Lung (tissue), 12 donors: Measurements from ENCODE around the gene IL34. TPM values are rescaled to one million over a fixed set of nuclear protein-coding genes. Genes with fewer than 3 reads are reported as not detected.

Source experiments
- ATAC-seq: fragments of 200-7000 bp; cut with Tn5 transposase; one replicate; pipeline ENCODE4 v1.9.1; 2020; ENCODE audit warnings: moderate number of reproducible peaks; ENCODE audit not compliant: insufficient read depth, low FRiP score
- DNase-seq, 3 donors: peaks; one replicate each; pipeline ENCODE4 v3.0.0-alpha.2; 2013 to 2017
- H3K27ac ChIP-seq, 2 donors: one replicate each; pipeline ENCODE4 v1.5.1; 2013; ENCODE audit warnings: mild to moderate bottlenecking in 2 of 2, moderate library complexity in 2 of 2, control low read depth in 1 of 2, inconsistent platforms in 1 of 2, low read depth in 1 of 2, low read length in 1 of 2
- H3K27me3 ChIP-seq, 3 donors: one replicate each; pipeline ENCODE4 v1.5.1; 2013; ENCODE audit warnings: low read length in 2 of 3; ENCODE audit not compliant: control insufficient read depth in 3 of 3, insufficient read depth in 3 of 3
- H3K36me3 ChIP-seq, 4 donors: one replicate each; pipeline ENCODE4 v1.5.1; 2013; ENCODE audit warnings: low read length in 4 of 4, mild to moderate bottlenecking in 1 of 4, moderate library complexity in 1 of 4; ENCODE audit not compliant: control insufficient read depth in 4 of 4, insufficient read depth in 4 of 4
- H3K4me1 ChIP-seq, 5 donors: one replicate each; pipeline ENCODE4 v1.5.1; 2013; ENCODE audit warnings: low read length in 5 of 5, mild to moderate bottlenecking in 2 of 5, moderate library complexity in 1 of 5; ENCODE audit not compliant: control insufficient read depth in 5 of 5, insufficient read depth in 5 of 5
- H3K4me3 ChIP-seq: one replicate; pipeline ENCODE4 v1.5.1; 2013; ENCODE audit warnings: mild to moderate bottlenecking, control low read depth, moderate library complexity
- H3K9ac ChIP-seq, 2 donors: one replicate each; pipeline ENCODE4 v1.5.1; 2013; ENCODE audit warnings: low read length in 2 of 2, control low read depth in 1 of 2; ENCODE audit not compliant: insufficient read depth in 1 of 2
- H3K9me3 ChIP-seq, 4 donors: one replicate each; pipeline ENCODE4 v1.5.1; 2013; ENCODE audit warnings: low read length in 3 of 4, mild to moderate bottlenecking in 1 of 4, moderate library complexity in 1 of 4; ENCODE audit not compliant: control insufficient read depth in 4 of 4, insufficient read depth in 3 of 4
- CTCF ChIP-seq: IDR thresholded peaks from 2 replicates; pipeline ENCODE4 v1.5.1; 2012; ENCODE audit warnings: mild to moderate bottlenecking; ENCODE audit errors: control extremely low read depth, extremely low read depth
- WGBS, 2 donors: extraction: QIAGEN DNeasy Blood & Tissue Kit; methylation state at CpG; one replicate each; pipeline ENCODE4 v1.1.7; 2013; 5-methylcytosine and 5-hydroxymethylcytosine counted together
- polyA plus RNA-seq, 2 donors: library from polyadenylated mRNA; stranded (reverse); fragments of 200-250 nt; gene quantifications; one replicate each; pipeline ENCODE4 v1.2.1, GENCODE V29; 2013
- total RNA-seq, 2 donors: library from RNA; depleted of rRNA in 1 of 2; stranded (reverse); fragments of >200 nt in 1 of 2; gene quantifications; one replicate each; pipeline ENCODE4 v1.2.1, GENCODE V29; 2014 to 2021
- donor health status: control.
- donor health status: control.
- donor health status: Bipolar disorder and iron deficiency.
- donor health status: healthy.
- donor health status: DM: yes; HTN: yes; CAD: no.

IL34 gene
- total and polyA plus RNA-seq, 4 donors: 1.5 to 13.0 (median 7.1) TPM

GRCh38 chr16:70647441-70648359 is 1.3 kb downstream of the IL34 start:
- 87 to 90% methylated on average over 15 of the region's 15 CpGs for WGBS, 2 donors
- Histone ChIP-seq H3K27ac (no peak overlapping the region), H3K4me3 (no peak overlapping the region), H3K27me3 (no peaks in the 10 kb centered on the region), H3K36me3 (no peaks in the 10 kb centered on the region), H3K9ac (no peak overlapping the region), H3K9me3 (peaks cover 0 to 1% (median 0%) of the 10 kb centered on the region in 4 donors), H3K4me1 (peaks cover 0 to 6% (median 0%) of the 10 kb centered on the region in 5 donors)
- no peak for ATAC-seq
- no peak for DNase-seq
- no peak for TF ChIP-seq CTCF

GRCh38 chr16:70648606-70649005 is 2.2 kb downstream of the IL34 start:
- Histone ChIP-seq H3K9ac (no peak overlapping the region), H3K4me1 (peaks cover 0 to 6% (median 0%) of the 10 kb centered on the region in 5 donors), H3K4me3 (no peak overlapping the region), H3K36me3 (no peaks in the 10 kb centered on the region), H3K27ac (no peak overlapping the region), H3K27me3 (no peaks in the 10 kb centered on the region), H3K9me3 (peaks cover 0 to 1% (median 0%) of the 10 kb centered on the region in 4 donors)
- WGBS, 2 donors: 87% methylated on average over 6 of the region's 6 CpGs
- no peak for ATAC-seq
- DNase-seq: no peak
- no peak for TF ChIP-seq CTCF

- H3K36me3 ChIP-seq: no peaks in the 10 kb centered on the region
- H3K4me3 ChIP-seq: no peak overlapping the region
- 91 to 92% methylated on average over 7 of the region's 7 CpGs for WGBS, 2 donors
- no peak overlapping the region for H3K27ac ChIP-seq
- no peak for ATAC-seq
- no peaks in the 10 kb centered on the region for H3K27me3 ChIP-seq
- H3K9me3 ChIP-seq: peaks cover 0 to 1% (median 0%) of the 10 kb centered on the region in 4 donors
- peaks cover 0 to 10% (median 0%) of the 10 kb centered on the region in 5 donors for H3K4me1 ChIP-seq
- no peak for DNase-seq
- TF ChIP-seq CTCF: no peak
- no peak overlapping the region for H3K9ac ChIP-seq
Observed at GRCh38 chr16:70649300-70649699, 2.9 kb downstream of the IL34 start.
